Liver (tissue), 9 donors: Measurements from ENCODE around the gene EMSY. TPM values are rescaled to one million over a fixed set of nuclear protein-coding genes. Genes with fewer than 3 reads are reported as not detected.

Experiments used
- DNase-seq: peaks from one replicate; pipeline ENCODE4 v3.0.0-alpha.2; 2017; ENCODE audit warnings: low spot score
- H3K27ac ChIP-seq, 2 donors: one replicate each; pipeline ENCODE4 v1.7.0; 2013; ENCODE audit warnings: inconsistent platforms in 2 of 2, low read length in 2 of 2, control low read depth in 1 of 2, low read depth in 1 of 2, mild to moderate bottlenecking in 1 of 2
- H3K27me3 ChIP-seq, 4 donors: one replicate each; pipeline versions ENCODE4 v1.6.1 to v1.7.0; 2013; ENCODE audit warnings: low read length in 3 of 4, inconsistent platforms in 1 of 4, mild to moderate bottlenecking in 1 of 4, moderate library complexity in 1 of 4; ENCODE audit not compliant: control insufficient read depth in 4 of 4, insufficient read depth in 4 of 4
- H3K36me3 ChIP-seq, 4 donors: one replicate each; pipeline versions ENCODE4 v1.6.1 to v1.7.0; 2013; ENCODE audit warnings: low read length in 3 of 4, mild to moderate bottlenecking in 3 of 4, low read depth in 1 of 4, moderate library complexity in 1 of 4; ENCODE audit not compliant: control insufficient read depth in 4 of 4, insufficient read depth in 3 of 4
- H3K4me1 ChIP-seq, 4 donors: one replicate each; pipeline versions ENCODE4 v1.6.1 to v1.7.0; 2013; ENCODE audit warnings: low read length in 3 of 4, mild to moderate bottlenecking in 3 of 4, moderate library complexity in 1 of 4; ENCODE audit not compliant: control insufficient read depth in 4 of 4, insufficient read depth in 4 of 4
- H3K4me3 ChIP-seq, 3 donors: one replicate each; pipeline versions ENCODE4 v1.6.1 to v1.7.0; 2013; ENCODE audit warnings: low read length in 3 of 3, control low read depth in 1 of 3, low read depth in 1 of 3, mild to moderate bottlenecking in 1 of 3
- H3K9ac ChIP-seq, 2 donors: one replicate each; pipeline ENCODE4 v1.7.0; 2013; ENCODE audit warnings: low read length in 2 of 2, mild to moderate bottlenecking in 2 of 2, moderate library complexity in 2 of 2, control low read depth in 1 of 2, low read depth in 1 of 2
- H3K9me3 ChIP-seq, 4 donors: one replicate each; pipeline versions ENCODE4 v1.6.1 to v1.7.0; 2013; ENCODE audit warnings: low read length in 3 of 4; ENCODE audit not compliant: control insufficient read depth in 4 of 4
- EGR1 ChIP-seq, 2 donors: IDR thresholded peaks; 2 replicates each; pipeline ENCODE4 v1.6.1; 2016 to 2018; ENCODE audit warnings: antibody characterized with exemption in 2 of 2, low read depth in 2 of 2
- FOXA1 ChIP-seq: IDR thresholded peaks from 2 replicates; pipeline ENCODE4 v1.6.1; 2016; ENCODE audit warnings: antibody characterized with exemption
- FOXA2 ChIP-seq: IDR thresholded peaks from 2 replicates; pipeline ENCODE4 v1.6.1; 2016; ENCODE audit warnings: antibody characterized with exemption
- GABPA ChIP-seq, 2 donors: IDR thresholded peaks in 1 of 2; conservative IDR thresholded peaks in 1 of 2; 2 replicates each; pipeline ENCODE4 v1.6.1; 2016; ENCODE audit warnings: antibody characterized with exemption in 2 of 2, mild to moderate bottlenecking in 1 of 2, moderate library complexity in 1 of 2
- HNF4A ChIP-seq, 2 donors: conservative IDR thresholded peaks; 2 replicates each; pipeline ENCODE4 v1.6.1; 2016; ENCODE audit warnings: antibody characterized with exemption in 2 of 2, mild to moderate bottlenecking in 2 of 2
- HNF4G ChIP-seq: IDR thresholded peaks from 2 replicates; pipeline ENCODE4 v1.6.1; 2016; ENCODE audit warnings: antibody characterized with exemption
- JUND ChIP-seq, 2 donors: IDR thresholded peaks; 2 replicates each; pipeline ENCODE4 v1.6.1; 2016; ENCODE audit warnings: antibody characterized with exemption in 2 of 2
- NR2F2 ChIP-seq: IDR thresholded peaks from 2 replicates; pipeline ENCODE4 v1.6.1; 2016; ENCODE audit warnings: antibody characterized with exemption
- RAD21 ChIP-seq, 2 donors: IDR thresholded peaks; 2 replicates each; pipeline ENCODE4 v1.6.1; 2016; ENCODE audit warnings: antibody characterized with exemption in 2 of 2, mild to moderate bottlenecking in 2 of 2
- REST ChIP-seq: IDR thresholded peaks from 2 replicates; pipeline ENCODE4 v1.6.1; 2016; ENCODE audit warnings: antibody characterized with exemption, mild to moderate bottlenecking
- RXRA ChIP-seq, 2 donors: IDR thresholded peaks; 2 replicates each; pipeline ENCODE4 v1.6.1; 2017 to 2018; ENCODE audit warnings: antibody characterized with exemption in 2 of 2, mild to moderate bottlenecking in 1 of 2
- SP1 ChIP-seq: IDR thresholded peaks from 2 replicates; pipeline ENCODE4 v1.6.1; 2018; ENCODE audit warnings: antibody characterized with exemption, mild to moderate bottlenecking
- TAF1 ChIP-seq: conservative IDR thresholded peaks from 2 replicates; pipeline ENCODE4 v1.6.1; 2016; ENCODE audit warnings: antibody characterized with exemption, mild to moderate bottlenecking
- YY1 ChIP-seq: IDR thresholded peaks from 2 replicates; pipeline ENCODE4 v1.6.1; 2016; ENCODE audit warnings: antibody characterized with exemption, mild to moderate bottlenecking
- WGBS: extraction: QIAGEN DNeasy Blood & Tissue Kit; methylation state at CpG from one replicate; pipeline ENCODE4 v1.1.7; 2013; 5-methylcytosine and 5-hydroxymethylcytosine counted together
- polyA plus RNA-seq, 2 donors: library from polyadenylated mRNA; stranded (reverse) in 1 of 2; unstranded in 1 of 2; fragments of 200-250 nt in 1 of 2; fragments of >200 nt in 1 of 2; fragmentation: Nextera tagmentation in 1 of 2; extraction: Ambion mirVana in 1 of 2; gene quantifications; one replicate each; pipeline versions ENCODE4 v1.2.1 to v1.2.3, GENCODE V29; 2013 to 2015
- total RNA-seq, 2 donors: library from RNA; depleted of rRNA; stranded (reverse); fragments of >200 nt; gene quantifications; one replicate each; pipeline ENCODE4 v1.2.3, GENCODE V29; 2014
- TF ChIP-seq, protein P1 (sequence below): IDR thresholded peaks from 2 replicates; pipeline ENCODE4 v1.6.1; 2016; ENCODE audit warnings: antibody characterized with exemption
- TF ChIP-seq, protein P2 (sequence below): IDR thresholded peaks from 2 replicates; pipeline ENCODE4 v1.6.1; 2016; ENCODE audit warnings: antibody characterized with exemption
- TF ChIP-seq, protein P3 (sequence below): IDR thresholded peaks from 2 replicates; pipeline ENCODE4 v1.6.1; 2016; ENCODE audit warnings: antibody characterized with exemption
- TF ChIP-seq, protein P4 (sequence below): fragments of 150-350 bp; IDR thresholded peaks from 2 replicates; pipeline ENCODE4 v1.5.1; 2017; ENCODE audit warnings: improper control_type of control experiment, low read depth, low read length; ENCODE audit not compliant: missing input control
- donor health status: healthy.
- donor health status: healthy.
- donor health status: healthy.
- donor health status: healthy.
- donor health status: healthy.

The EMSY gene
- total and polyA plus RNA-seq, 4 donors, result 4.2 to 14.8 (median 8.9) TPM

DNA sequence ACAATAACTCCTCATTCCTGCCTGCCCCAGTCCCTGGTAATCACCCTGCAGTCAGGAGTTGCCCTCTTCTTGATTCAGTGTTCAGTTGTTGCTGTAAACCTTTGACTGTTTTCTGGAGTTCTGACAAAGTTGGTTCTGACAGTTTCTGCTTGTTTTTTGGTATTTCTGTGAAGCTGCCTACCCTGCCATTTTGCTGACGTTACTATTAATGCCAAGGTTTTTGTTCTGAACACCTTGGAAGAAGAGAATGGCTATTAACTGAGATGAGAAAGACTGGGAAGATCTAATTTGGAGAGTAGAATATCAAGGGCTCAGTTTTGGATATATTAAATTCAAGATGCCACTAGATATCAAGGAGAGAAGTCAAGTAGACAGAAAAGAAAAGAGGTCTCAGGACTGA is 113.7 kb downstream of the EMSY start:
- H3K9ac ChIP-seq, result no peak overlapping the region
- no peaks in the 10 kb centered on the region for H3K27me3 ChIP-seq
- no peak overlapping the region for H3K4me3 ChIP-seq
- no peak for TF ChIP-seq RXRA (IDR thresholded peaks at IDR 0.05)
- no peak for TF ChIP-seq HNF4G
- no peak overlapping the region for H3K27ac ChIP-seq
- WGBS, result 90% methylated on average over 1 of the region's 1 CpG
- H3K9me3 ChIP-seq, result no peaks in the 10 kb centered on the region
- H3K4me1 ChIP-seq, result no peaks in the 10 kb centered on the region
- no peak for DNase-seq
- no peaks in the 10 kb centered on the region for H3K36me3 ChIP-seq

DNA sequence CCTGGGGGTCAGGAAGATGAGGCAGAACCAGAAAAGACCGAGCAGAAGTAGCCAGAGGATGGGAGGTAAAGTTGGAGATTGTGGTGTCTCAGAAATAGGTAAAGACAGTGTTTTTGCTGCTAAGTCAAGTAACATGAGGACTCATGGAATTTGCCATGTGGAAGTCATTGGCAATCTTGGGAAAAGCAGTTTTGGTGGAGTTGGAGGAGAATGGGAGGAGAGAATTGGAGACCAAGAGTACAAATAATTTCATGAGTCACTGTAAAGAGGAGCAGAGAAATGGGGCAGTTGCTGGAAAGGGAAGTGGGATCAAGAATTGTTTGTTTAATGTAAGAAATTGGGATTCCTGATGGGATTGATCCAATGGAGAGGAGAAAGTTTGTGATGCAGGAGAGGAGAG is 114.1 kb downstream of the EMSY start:
- no peak for DNase-seq
- Histone ChIP-seq H3K36me3 (no peaks in the 10 kb centered on the region), H3K9me3 (no peaks in the 10 kb centered on the region), H3K4me3 (no peak overlapping the region), H3K9ac (no peak overlapping the region), H3K27me3 (no peaks in the 10 kb centered on the region), H3K4me1 (no peaks in the 10 kb centered on the region), H3K27ac (no peak overlapping the region)
- WGBS, result 94% methylated on average over 1 of the region's 1 CpG
- TF ChIP-seq NR2F2 (no peak), FOXA1 (no peak), HNF4G (no peak), REST (no peak), GABPA (IDR thresholded peaks at IDR 0.05 in 1 of 2, conservative IDR thresholded peaks at IDR 0.05 in 1 of 2) (no peak), FOXA2 (no peak), JUND (IDR thresholded peaks at IDR 0.05) (no peak), YY1 (no peak), TAF1 (no peak), RAD21 (IDR thresholded peaks at IDR 0.05) (no peak), EGR1 (IDR thresholded peaks at IDR 0.05; ENCODE audit: low read depth in 2 of 2) (no peak), HNF4A (conservative IDR thresholded peaks at IDR 0.05) (no peak), RXRA (IDR thresholded peaks at IDR 0.05) (no peak), SP1 (no peak)
- TF ChIP-seq, protein P1, sequence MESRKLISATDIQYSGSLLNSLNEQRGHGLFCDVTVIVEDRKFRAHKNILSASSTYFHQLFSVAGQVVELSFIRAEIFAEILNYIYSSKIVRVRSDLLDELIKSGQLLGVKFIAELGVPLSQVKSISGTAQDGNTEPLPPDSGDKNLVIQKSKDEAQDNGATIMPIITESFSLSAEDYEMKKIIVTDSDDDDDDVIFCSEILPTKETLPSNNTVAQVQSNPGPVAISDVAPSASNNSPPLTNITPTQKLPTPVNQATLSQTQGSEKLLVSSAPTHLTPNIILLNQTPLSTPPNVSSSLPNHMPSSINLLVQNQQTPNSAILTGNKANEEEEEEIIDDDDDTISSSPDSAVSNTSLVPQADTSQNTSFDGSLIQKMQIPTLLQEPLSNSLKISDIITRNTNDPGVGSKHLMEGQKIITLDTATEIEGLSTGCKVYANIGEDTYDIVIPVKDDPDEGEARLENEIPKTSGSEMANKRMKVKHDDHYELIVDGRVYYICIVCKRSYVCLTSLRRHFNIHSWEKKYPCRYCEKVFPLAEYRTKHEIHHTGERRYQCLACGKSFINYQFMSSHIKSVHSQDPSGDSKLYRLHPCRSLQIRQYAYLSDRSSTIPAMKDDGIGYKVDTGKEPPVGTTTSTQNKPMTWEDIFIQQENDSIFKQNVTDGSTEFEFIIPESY, result no peak
- TF ChIP-seq, protein P2, sequence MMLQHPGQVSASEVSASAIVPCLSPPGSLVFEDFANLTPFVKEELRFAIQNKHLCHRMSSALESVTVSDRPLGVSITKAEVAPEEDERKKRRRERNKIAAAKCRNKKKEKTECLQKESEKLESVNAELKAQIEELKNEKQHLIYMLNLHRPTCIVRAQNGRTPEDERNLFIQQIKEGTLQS, result no peak
- TF ChIP-seq, protein P3, sequence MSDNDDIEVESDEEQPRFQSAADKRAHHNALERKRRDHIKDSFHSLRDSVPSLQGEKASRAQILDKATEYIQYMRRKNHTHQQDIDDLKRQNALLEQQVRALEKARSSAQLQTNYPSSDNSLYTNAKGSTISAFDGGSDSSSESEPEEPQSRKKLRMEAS, result no peak
- TF ChIP-seq, protein P4, sequence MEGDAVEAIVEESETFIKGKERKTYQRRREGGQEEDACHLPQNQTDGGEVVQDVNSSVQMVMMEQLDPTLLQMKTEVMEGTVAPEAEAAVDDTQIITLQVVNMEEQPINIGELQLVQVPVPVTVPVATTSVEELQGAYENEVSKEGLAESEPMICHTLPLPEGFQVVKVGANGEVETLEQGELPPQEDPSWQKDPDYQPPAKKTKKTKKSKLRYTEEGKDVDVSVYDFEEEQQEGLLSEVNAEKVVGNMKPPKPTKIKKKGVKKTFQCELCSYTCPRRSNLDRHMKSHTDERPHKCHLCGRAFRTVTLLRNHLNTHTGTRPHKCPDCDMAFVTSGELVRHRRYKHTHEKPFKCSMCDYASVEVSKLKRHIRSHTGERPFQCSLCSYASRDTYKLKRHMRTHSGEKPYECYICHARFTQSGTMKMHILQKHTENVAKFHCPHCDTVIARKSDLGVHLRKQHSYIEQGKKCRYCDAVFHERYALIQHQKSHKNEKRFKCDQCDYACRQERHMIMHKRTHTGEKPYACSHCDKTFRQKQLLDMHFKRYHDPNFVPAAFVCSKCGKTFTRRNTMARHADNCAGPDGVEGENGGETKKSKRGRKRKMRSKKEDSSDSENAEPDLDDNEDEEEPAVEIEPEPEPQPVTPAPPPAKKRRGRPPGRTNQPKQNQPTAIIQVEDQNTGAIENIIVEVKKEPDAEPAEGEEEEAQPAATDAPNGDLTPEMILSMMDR, result no peak
